LoVo (cell line): Measurements from ENCODE around the gene CPNE5.
"Not testable (repeated sequence)": the region's sequence is repeated elsewhere in the genome, so short reads cannot be mapped to it uniquely, and the experiment has no call there.

Experiments
- DNase-seq: peaks from one replicate; pipeline ENCODE4 v3.0.0-alpha.2; 2016; ENCODE audit warnings: low spot score

CPNE5 gene

GRCh38 chr6:36723992-36724391 is 115.3 kb downstream of the CPNE5 start:
- not testable (repeated sequence) for DNase-seq

DNA sequence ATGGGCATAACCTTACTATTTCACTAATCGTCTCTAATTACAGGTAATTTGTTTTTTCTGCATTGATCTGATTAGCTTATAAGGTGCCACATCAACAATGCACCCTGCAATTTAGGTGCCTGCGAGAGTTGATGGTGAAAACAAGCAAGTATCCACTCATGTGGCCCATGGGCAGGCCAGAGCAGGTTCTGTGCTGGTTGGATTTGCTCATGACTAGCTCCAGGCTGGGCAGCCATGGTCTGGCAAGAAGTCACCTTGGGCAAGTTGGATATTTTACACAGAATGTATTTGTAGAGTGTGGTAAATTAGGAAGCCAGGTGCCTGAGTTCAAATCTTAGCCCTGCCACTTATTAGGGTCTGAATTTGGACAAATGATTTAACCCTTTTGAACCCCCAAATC is 116.4 kb downstream of the CPNE5 start:
- DNase-seq = no peak

DNA sequence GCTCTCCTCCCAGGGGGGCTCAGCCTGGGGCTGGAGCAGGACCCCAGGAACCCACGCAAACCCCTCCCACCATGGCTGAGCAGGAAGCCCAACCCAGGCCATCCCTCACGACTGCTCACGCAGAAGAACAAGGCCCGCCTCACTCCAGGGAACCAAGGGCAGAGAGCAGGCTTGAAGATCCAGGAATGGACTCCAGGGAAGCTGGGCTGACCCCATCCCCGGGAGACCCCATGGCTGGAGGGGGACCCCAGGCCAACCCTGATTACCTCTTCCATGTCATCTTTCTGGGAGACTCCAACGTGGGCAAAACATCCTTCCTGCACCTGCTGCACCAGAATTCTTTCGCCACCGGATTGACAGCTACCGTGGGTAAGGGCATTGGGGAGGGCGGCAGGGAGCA is 116.9 kb downstream of the CPNE5 start:
- no peak for DNase-seq

GRCh38 chr6:36721369-36722140 is 117.7 kb downstream of the CPNE5 start:
- DNase-seq = no peak

DNA sequence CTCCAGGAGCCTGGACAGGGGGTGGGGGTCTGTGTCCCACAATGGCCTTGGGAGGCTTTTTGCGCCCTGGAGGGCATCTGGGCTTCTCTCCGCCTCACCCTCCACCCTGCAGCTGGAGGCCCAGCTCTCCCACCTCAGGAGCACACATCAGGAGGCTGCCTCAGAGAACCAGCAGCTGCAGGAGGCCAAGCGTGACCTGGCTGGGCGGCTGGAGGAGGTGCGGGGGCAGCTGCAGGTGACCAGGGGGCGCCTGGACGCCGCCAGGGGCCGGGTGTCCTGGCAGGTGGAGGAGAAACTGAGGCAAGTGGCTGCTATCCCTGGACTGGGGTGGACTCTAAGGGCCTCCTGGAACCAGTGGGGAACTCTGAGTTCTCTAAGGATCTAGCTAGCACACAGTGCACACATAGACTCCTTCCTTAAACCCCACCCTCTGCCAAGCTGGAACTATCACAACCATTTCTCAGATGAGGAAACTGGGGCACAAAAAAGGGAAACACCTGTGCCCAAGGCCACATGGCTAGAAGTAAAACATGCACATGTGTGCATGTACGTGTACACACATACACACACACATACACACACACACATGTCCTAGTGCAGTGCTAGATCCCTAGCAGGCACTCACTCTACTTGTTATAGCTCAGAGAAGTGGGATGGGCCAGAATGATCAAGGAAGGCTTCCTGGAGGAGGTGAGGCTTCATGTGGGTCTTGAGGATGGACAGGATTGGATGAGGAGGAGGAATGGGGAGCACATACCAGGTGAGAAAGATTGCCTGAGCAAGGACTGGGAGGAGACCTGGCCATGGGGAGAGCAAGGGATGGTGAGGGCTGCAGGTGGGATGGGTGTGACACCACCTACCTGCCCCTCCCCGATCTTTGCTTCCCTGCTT is 118.7 kb downstream of the CPNE5 start:
- DNase-seq = no peak

- no peak for DNase-seq
Observed at GRCh38 chr6:36719126-36719525, 120.1 kb downstream of the CPNE5 start.

DNA sequence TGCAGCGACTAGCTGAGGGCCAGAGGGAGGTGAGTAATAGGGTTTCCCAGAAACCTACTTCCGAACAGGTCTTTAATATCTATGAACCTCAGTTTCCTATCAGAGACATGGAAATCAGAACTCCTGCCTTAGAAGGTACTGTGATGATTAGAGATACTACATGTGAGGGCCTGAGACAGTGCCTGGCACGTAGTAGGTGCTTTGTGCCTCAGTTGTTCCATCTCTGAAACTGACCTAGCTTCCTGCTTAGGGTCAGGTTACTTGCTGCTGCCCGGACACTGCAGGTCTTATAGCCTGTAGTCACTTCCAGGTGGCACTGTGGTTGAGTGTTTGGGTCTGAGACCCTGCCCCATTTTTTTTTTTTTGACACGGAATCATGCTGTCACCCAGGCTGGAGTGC is 120.7 kb downstream of the CPNE5 start:
- no peak for DNase-seq

- no peak for DNase-seq
Observed at GRCh38 chr6:36717871-36718540, 121.2 kb downstream of the CPNE5 start.

DNA sequence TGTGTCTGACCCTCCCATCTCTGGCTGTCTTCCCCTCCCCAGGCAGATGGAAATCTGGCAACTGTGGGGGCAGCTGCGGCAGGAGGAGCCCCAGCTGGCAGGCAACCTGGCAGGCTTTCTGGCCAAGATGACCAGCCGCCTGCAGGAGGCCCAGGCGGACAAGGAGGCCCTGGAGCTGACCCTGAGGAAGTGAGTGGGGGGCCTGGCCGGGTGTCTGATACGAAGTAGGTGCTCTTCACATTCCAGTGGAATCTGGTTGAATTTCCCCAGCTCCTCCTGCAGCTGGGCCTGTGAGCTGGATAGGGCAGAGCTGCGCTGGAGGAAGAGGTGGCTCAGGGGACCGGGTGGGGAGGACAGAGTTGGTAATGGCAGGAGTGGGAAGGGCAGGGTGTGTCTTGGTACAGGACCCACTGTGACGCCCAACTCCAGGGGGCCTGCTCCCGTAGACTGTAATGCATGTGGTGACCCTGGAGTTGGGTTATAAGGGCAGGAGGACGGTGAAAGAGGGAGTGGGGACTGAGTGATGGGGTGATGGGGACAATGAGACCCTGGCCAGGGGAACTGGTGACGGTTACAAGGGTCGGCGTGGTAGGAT is 121.9 kb downstream of the CPNE5 start:
- no peak for DNase-seq

GRCh38 chr6:36716476-36717093 is 122.7 kb downstream of the CPNE5 start:
- DNase-seq = no peak

GRCh38 chr6:36715469-36715868 is 123.8 kb downstream of the CPNE5 start:
- DNase-seq = no peak

GRCh38 chr6:36714511-36714910 is 124.7 kb downstream of the CPNE5 start:
- no peak for DNase-seq

DNA sequence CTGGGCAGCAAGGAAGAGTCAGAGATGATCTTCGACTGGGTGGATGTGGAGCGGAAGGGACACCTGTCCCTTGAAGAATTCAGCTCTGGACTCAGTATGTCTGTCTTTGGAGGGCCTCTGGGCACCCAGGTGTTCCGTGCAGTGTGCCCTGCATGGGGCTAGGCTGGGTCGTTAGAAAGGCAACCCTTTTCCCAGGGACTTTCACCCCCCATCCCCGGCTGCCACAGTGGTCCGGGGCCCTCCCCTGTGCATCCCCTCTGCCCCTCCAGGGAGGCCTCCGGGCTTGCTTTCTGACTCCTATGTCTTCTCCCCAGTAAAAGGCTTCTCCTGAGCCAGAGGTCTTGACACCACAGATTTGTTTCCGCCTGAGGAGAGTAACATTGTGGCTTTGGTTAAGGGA is 125.4 kb downstream of the CPNE5 start:
- no peak for DNase-seq

GRCh38 chr6:36712816-36713215 is 126.4 kb downstream of the CPNE5 start:
- DNase-seq = no peak

DNA sequence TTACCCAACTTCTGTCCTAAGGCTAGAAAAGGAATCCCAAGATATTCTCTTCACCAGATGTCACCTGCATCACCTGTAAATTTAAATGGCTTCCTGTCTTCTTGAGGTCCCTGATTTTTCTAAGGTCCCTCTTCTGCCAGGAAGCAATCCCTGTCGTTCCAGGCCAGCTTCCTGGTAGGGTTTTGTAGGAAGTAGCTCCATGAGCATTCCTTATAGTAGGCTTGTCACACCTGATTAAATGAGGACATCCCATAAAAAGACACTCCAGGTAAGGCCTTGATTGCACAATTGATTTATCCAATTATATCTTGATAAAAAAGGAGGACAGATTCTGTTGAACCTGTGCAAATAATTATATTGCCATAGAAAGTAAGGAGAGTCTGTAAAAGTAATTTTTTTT is 132.9 kb downstream of the CPNE5 start:
- no peak for DNase-seq

DNA sequence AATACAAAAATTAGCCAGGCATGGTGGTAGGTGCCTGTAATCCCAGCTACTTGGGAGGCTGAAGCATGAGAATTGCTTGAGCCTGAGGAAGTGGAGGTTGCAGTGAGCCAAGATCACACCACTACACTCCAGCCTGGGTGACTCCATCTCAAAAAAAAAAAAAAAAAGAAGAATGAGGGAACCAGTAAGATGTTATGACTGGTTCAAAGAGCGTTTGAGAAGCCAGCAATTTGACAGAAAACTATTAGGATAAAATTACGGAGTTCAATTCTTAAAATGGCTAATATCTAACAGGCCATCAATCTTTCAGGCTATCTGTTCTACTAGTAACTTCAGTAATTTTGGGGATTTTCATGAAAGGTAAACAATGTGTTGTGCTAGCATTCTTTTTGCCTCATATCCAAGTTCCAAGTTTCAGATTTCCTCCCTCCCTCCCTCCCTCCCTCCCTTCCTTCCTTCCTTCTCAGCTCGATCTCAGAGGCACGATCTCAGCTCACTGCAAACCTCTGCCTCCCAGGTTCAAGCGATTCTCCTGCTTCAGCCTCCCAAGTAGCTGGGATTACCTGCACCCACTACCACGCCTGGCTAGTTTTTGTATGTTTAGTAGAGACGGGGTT is 134.2 kb downstream of the CPNE5 start:
- not testable (repeated sequence) for DNase-seq

GRCh38 chr6:36703982-36704381 is 135.3 kb downstream of the CPNE5 start:
- no peak for DNase-seq

- DNase-seq = no peak
Observed at GRCh38 chr6:36703081-36703606, 136.1 kb downstream of the CPNE5 start.

GRCh38 chr6:36702656-36703055 is 136.6 kb downstream of the CPNE5 start:
- no peak for DNase-seq

- DNase-seq = no peak
Observed at GRCh38 chr6:36701401-36701991, 137.7 kb downstream of the CPNE5 start.

DNA sequence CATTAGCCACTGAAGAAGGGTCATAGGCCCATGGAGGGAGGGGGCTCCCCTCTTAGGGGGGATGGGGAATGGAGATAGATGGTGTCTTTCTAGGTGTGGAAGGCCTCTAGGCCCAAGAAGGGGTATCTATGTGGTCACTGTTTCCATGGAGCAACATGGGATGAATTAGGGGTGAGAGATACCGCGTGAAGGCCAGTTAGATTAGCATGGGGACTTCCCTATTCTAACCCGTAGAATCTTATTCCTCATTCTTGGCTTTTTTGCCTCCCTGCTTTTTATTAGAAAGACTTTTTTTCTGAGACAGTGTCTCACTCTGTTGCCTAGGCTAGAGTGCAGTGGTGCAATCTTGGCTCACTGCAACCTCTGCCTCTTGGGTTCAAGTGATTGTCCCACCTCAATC is 138.4 kb downstream of the CPNE5 start:
- no peak for DNase-seq
